Karpas-422 (cell line): ENCODE measurements around the gene TAS2R9. TPM values are rescaled to one million over a fixed set of nuclear protein-coding genes. Genes with fewer than 3 reads are reported as not detected.

ENCODE experiments used
- DNase-seq: peaks from one replicate; pipeline ENCODE4 v3.0.0-alpha.2; 2015
- H2AFZ ChIP-seq: fragments of 200-600 bp; sonication (generic); 2 replicates; pipeline ENCODE4 v1.6.1; 2014; ENCODE audit warnings: antibody characterized with exemption, low read length, mixed read lengths
- H3K27ac ChIP-seq: fragments of 200-600 bp; sonication (generic); 2 replicates; pipeline ENCODE4 v1.5.1; 2014; ENCODE audit warnings: mild to moderate bottlenecking, low read length, moderate library complexity
- H3K27me3 ChIP-seq: fragments of 200-600 bp; sonication (generic); 2 replicates; pipeline ENCODE4 v1.6.1; 2014; ENCODE audit warnings: low read length, mixed read lengths
- H3K36me3 ChIP-seq: fragments of 200-600 bp; sonication (generic); 2 replicates; pipeline ENCODE4 v1.6.1; 2014; ENCODE audit warnings: low read length, mixed read lengths; ENCODE audit not compliant: insufficient read depth
- H3K4me1 ChIP-seq: fragments of 200-600 bp; sonication (generic); 2 replicates; pipeline ENCODE4 v1.6.1; 2014; ENCODE audit warnings: mild to moderate bottlenecking, low read length, mixed read lengths
- H3K4me2 ChIP-seq: fragments of 200-600 bp; sonication (generic); 2 replicates; pipeline ENCODE4 v1.6.1; 2014; ENCODE audit warnings: low read length, low read depth, mild to moderate bottlenecking; ENCODE audit not compliant: poor library complexity, severe bottlenecking
- H3K4me3 ChIP-seq: fragments of 200-600 bp; sonication (generic); 2 replicates; pipeline ENCODE4 v1.5.1; 2014; ENCODE audit warnings: mild to moderate bottlenecking, antibody characterized with exemption, low read length, mixed read lengths
- H3K79me2 ChIP-seq: fragments of 200-600 bp; sonication (generic); 2 replicates; pipeline ENCODE4 v1.6.1; 2014; ENCODE audit warnings: mild to moderate bottlenecking, low read length, mixed read lengths
- H3K9ac ChIP-seq: fragments of 200-600 bp; sonication (generic); 2 replicates; pipeline ENCODE4 v1.6.0; 2014; ENCODE audit warnings: low read length
- H3K9me2 ChIP-seq: fragments of 200-600 bp; sonication (generic), shearing (Covaris generic); replicated peaks from 2 replicates; pipeline ENCODE4 v1.6.0; 2014; ENCODE audit warnings: mild to moderate bottlenecking, low read length, moderate library complexity; ENCODE audit not compliant: insufficient read depth
- H3K9me3 ChIP-seq: fragments of 300-700, 200-600 bp; sonication (generic); 2 replicates; pipeline ENCODE4 v1.6.1; 2014; ENCODE audit warnings: low read length, mixed read lengths
- H4K20me1 ChIP-seq: fragments of 200-600 bp; sonication (generic); 2 replicates; pipeline ENCODE4 v1.6.1; 2014; ENCODE audit warnings: mild to moderate bottlenecking, antibody characterized with exemption, low read length, low read depth; ENCODE audit not compliant: insufficient read depth
- total RNA-seq: library from RNA; depleted of rRNA; stranded (reverse); fragments of >200 nt; shearing (Covaris generic); gene quantifications from 2 replicates; pipeline ENCODE4 v1.2.3, GENCODE V29; 2014; ENCODE audit warnings: low replicate concordance

TAS2R9 gene
- total RNA-seq, 1 experiment from 2014 or later = 0.19 TPM

- H3K79me2 ChIP-seq = no peaks in the 10 kb centered on the region
- H3K36me3 ChIP-seq = no peaks in the 10 kb centered on the region
- no peaks in the 10 kb centered on the region for H3K27me3 ChIP-seq
- H3K9ac ChIP-seq = no peak overlapping the region
- H2AFZ ChIP-seq = no peak overlapping the region
- H4K20me1 ChIP-seq = no peaks in the 10 kb centered on the region
- H3K9me3 ChIP-seq = no peaks in the 10 kb centered on the region
- no peaks in the 10 kb centered on the region for H3K4me1 ChIP-seq
- no peaks in the 10 kb centered on the region for H3K9me2 ChIP-seq
- H3K4me3 ChIP-seq = no peak overlapping the region
- no peak overlapping the region for H3K27ac ChIP-seq
- no peak overlapping the region for H3K4me2 ChIP-seq
- DNase-seq = no peak
Measured at GRCh38 chr12:10829994-10830393, 20.0 kb upstream of the TAS2R9 start.

GRCh38 chr12:10826258-10826657, 16.3 kb upstream of the TAS2R9 start, which contains the start of gene TAS2R10:
TSS of gene TAS2R10 (minus strand) at chr12:10826358. CDS start at chr12:10826269, 89 bp downstream.
- DNase-seq = no peak
- no peaks in the 10 kb centered on the region for H3K79me2 ChIP-seq
- no peaks in the 10 kb centered on the region for H4K20me1 ChIP-seq
- H2AFZ ChIP-seq = no peak within 1 kb of the TSS
- H3K27ac ChIP-seq = no peak within 1 kb of the TSS
- no peaks in the 10 kb centered on the region for H3K36me3 ChIP-seq
- no peak within 1 kb of the TSS for H3K9ac ChIP-seq
- no peak within 1 kb of the TSS for H3K4me3 ChIP-seq
- H3K4me1 ChIP-seq = no peaks in the 10 kb centered on the region
- H3K9me3 ChIP-seq = no peaks in the 10 kb centered on the region
- no peaks in the 10 kb centered on the region for H3K9me2 ChIP-seq
- H3K4me2 ChIP-seq = no peak within 1 kb of the TSS
- no peaks in the 10 kb centered on the region for H3K27me3 ChIP-seq

GRCh38 chr12:10824957-10825356, 15.0 kb upstream of the TAS2R9 start:
- no peak overlapping the region for H3K27ac ChIP-seq
- no peaks in the 10 kb centered on the region for H3K36me3 ChIP-seq
- no peak overlapping the region for H3K4me2 ChIP-seq
- H3K27me3 ChIP-seq = no peaks in the 10 kb centered on the region
- no peaks in the 10 kb centered on the region for H3K4me1 ChIP-seq
- no peaks in the 10 kb centered on the region for H3K9me3 ChIP-seq
- H2AFZ ChIP-seq = no peak overlapping the region
- no peaks in the 10 kb centered on the region for H3K79me2 ChIP-seq
- no peak overlapping the region for H3K4me3 ChIP-seq
- no peak overlapping the region for H3K9ac ChIP-seq
- DNase-seq = no peak
- no peaks in the 10 kb centered on the region for H3K9me2 ChIP-seq
- H4K20me1 ChIP-seq = no peaks in the 10 kb centered on the region

- H4K20me1 ChIP-seq = no peaks in the 10 kb centered on the region
Measured at GRCh38 chr12:10811883-10812536, 2.0 kb upstream of the TAS2R9 start.

GRCh38 chr12:10807186-10807585, 2.8 kb downstream of the TAS2R9 start, which contains the start of gene TAS2R8:
TSS of gene TAS2R8 (minus strand) at chr12:10807286. CDS start at chr12:10806980, 306 bp downstream.
- Histone ChIP-seq H3K9ac (no peak within 1 kb of the TSS), H3K27me3 (no peaks in the 10 kb centered on the region), H3K9me3 (no peaks in the 10 kb centered on the region), H3K36me3 (no peaks in the 10 kb centered on the region), H3K4me2 (no peak within 1 kb of the TSS), H3K27ac (no peak within 1 kb of the TSS), H2AFZ (no peak within 1 kb of the TSS), H3K9me2 (no peaks in the 10 kb centered on the region), H4K20me1 (no peaks in the 10 kb centered on the region), H3K4me3 (no peak within 1 kb of the TSS), H3K79me2 (no peaks in the 10 kb centered on the region), H3K4me1 (no peaks in the 10 kb centered on the region)
- DNase-seq = no peak

More at GRCh38 chr12:10811883-10812536, 2.0 kb upstream of the TAS2R9 start:
- Histone ChIP-seq H3K9me3 (no peaks in the 10 kb centered on the region), H3K36me3 (no peaks in the 10 kb centered on the region), H3K27ac (no peak overlapping the region), H3K4me2 (no peak overlapping the region), H2AFZ (no peak overlapping the region), H3K4me3 (no peak overlapping the region), H3K9me2 (no peaks in the 10 kb centered on the region), H3K9ac (no peak overlapping the region), H3K4me1 (no peaks in the 10 kb centered on the region), H3K79me2 (no peaks in the 10 kb centered on the region), H3K27me3 (no peaks in the 10 kb centered on the region)
- no peak for DNase-seq

- Histone ChIP-seq H3K79me2 (no peaks in the 10 kb centered on the region), H4K20me1 (no peaks in the 10 kb centered on the region), H3K27me3 (no peaks in the 10 kb centered on the region), H3K9me2 (no peaks in the 10 kb centered on the region), H3K27ac (no peak within 1 kb of the TSS), H3K36me3 (no peaks in the 10 kb centered on the region), H2AFZ (no peak within 1 kb of the TSS), H3K4me1 (no peaks in the 10 kb centered on the region), H3K9me3 (no peaks in the 10 kb centered on the region), H3K4me3 (no peak within 1 kb of the TSS), H3K4me2 (no peak within 1 kb of the TSS), H3K9ac (no peak within 1 kb of the TSS)
- DNase-seq = no peak
Measured at GRCh38 chr12:10802587-10802986, 7.4 kb downstream of the TAS2R9 start, which contains the start of gene TAS2R7. TSS of gene TAS2R7 (minus strand) at chr12:10802627. CDS start at chr12:10802570, 57 bp downstream.

- no peak overlapping the region for H3K27ac ChIP-seq
- no peak overlapping the region for H3K4me3 ChIP-seq
- no peaks in the 10 kb centered on the region for H3K9me2 ChIP-seq
- no peaks in the 10 kb centered on the region for H3K9me3 ChIP-seq
- H3K27me3 ChIP-seq = no peaks in the 10 kb centered on the region
- no peak overlapping the region for H3K4me2 ChIP-seq
- H3K36me3 ChIP-seq = no peaks in the 10 kb centered on the region
- no peak overlapping the region for H2AFZ ChIP-seq
- no peaks in the 10 kb centered on the region for H4K20me1 ChIP-seq
- no peak for DNase-seq
- H3K4me1 ChIP-seq = no peaks in the 10 kb centered on the region
- H3K79me2 ChIP-seq = no peaks in the 10 kb centered on the region
- no peak overlapping the region for H3K9ac ChIP-seq
Measured at GRCh38 chr12:10801741-10802140, 8.2 kb downstream of the TAS2R9 start.

- Histone ChIP-seq H3K27ac (no peak overlapping the region), H4K20me1 (no peaks in the 10 kb centered on the region), H3K9ac (no peak overlapping the region), H3K4me3 (no peak overlapping the region), H3K4me2 (no peak overlapping the region), H3K79me2 (no peaks in the 10 kb centered on the region), H2AFZ (no peak overlapping the region), H3K36me3 (no peaks in the 10 kb centered on the region), H3K9me3 (no peaks in the 10 kb centered on the region), H3K9me2 (no peaks in the 10 kb centered on the region), H3K4me1 (no peaks in the 10 kb centered on the region), H3K27me3 (no peaks in the 10 kb centered on the region)
- no peak for DNase-seq
Measured at GRCh38 chr12:10794222-10794621, 15.7 kb downstream of the TAS2R9 start.
